GM23338 (cell line): Measurements from ENCODE around the gene ALB. TPM values are rescaled to one million over a fixed set of nuclear protein-coding genes. Genes with fewer than 3 reads are reported as not detected.

Experiments
- ATAC-seq: fragments of 200-7000 bp; cut with Tn5 transposase; 3 replicates; pipeline ENCODE4 v1.9.1; 2020
- DNase-seq: peaks from one replicate; pipeline ENCODE4 v3.0.0-alpha.2; 2015; ENCODE audit warnings: low spot score
- H2AFZ ChIP-seq: fragments of 200-600 bp; sonication (generic); 2 replicates; pipeline ENCODE4 v1.8.0; 2016; ENCODE audit warnings: antibody characterized with exemption, mild to moderate bottlenecking, moderate library complexity
- H3F3A ChIP-seq: fragments of 200-600 bp; sonication (generic); replicated peaks from 2 replicates; pipeline ENCODE4 v1.8.0; 2017; ENCODE audit warnings: antibody characterized with exemption, mixed run types, low read depth
- H3K27ac ChIP-seq: fragments of 200-600 bp; sonication (generic); 2 replicates; pipeline ENCODE4 v1.6.1; 2016; ENCODE audit warnings: low read depth
- H3K27me3 ChIP-seq: fragments of 200-600 bp; sonication (generic); 2 replicates; pipeline ENCODE4 v1.8.0; 2016; ENCODE audit warnings: mild to moderate bottlenecking, mixed run types, moderate library complexity; ENCODE audit not compliant: insufficient read depth
- H3K36me3 ChIP-seq: fragments of 200-600 bp; sonication (generic); 2 replicates; pipeline ENCODE4 v1.8.0; 2016; ENCODE audit warnings: mild to moderate bottlenecking; ENCODE audit not compliant: insufficient read depth
- H3K4me1 ChIP-seq: fragments of 200-600 bp; sonication (generic); 2 replicates; pipeline ENCODE4 v1.8.0; 2016; ENCODE audit warnings: mild to moderate bottlenecking, moderate library complexity; ENCODE audit not compliant: insufficient read depth
- H3K4me2 ChIP-seq: fragments of 200-600 bp; sonication (generic); 2 replicates; pipeline ENCODE4 v1.7.1; 2017; ENCODE audit warnings: mixed run types
- H3K4me3 ChIP-seq: fragments of 200-600 bp; sonication (generic); 2 replicates; pipeline ENCODE4 v1.6.1; 2016; ENCODE audit warnings: mixed run types
- H3K79me2 ChIP-seq: fragments of 200-600 bp; sonication (generic); replicated peaks from 2 replicates; pipeline ENCODE4 v1.8.0; 2017; ENCODE audit warnings: mild to moderate bottlenecking; ENCODE audit not compliant: insufficient read depth
- H3K9me2 ChIP-seq: fragments of 200-600 bp; sonication (generic); 2 replicates; pipeline ENCODE4 v1.8.0; 2017; ENCODE audit not compliant: insufficient read depth
- H4K20me1 ChIP-seq: fragments of 200-600 bp; sonication (generic); replicated peaks from 2 replicates; pipeline ENCODE4 v1.8.0; 2017; ENCODE audit warnings: mild to moderate bottlenecking; ENCODE audit not compliant: insufficient read depth
- H3K27ac Mint-ChIP-seq: 2 replicates; pipeline ENCODE4 v1.8.0; 2020; ENCODE audit warnings: inconsistent platforms, mild to moderate bottlenecking, moderate library complexity, mixed read lengths
- H3K27me3 Mint-ChIP-seq: 3 replicates; pipeline ENCODE4 v1.8.0; 2022; ENCODE audit warnings: low read depth, mild to moderate bottlenecking, moderate library complexity, mixed read lengths, inconsistent platforms; ENCODE audit not compliant: insufficient read depth, poor library complexity
- H3K36me3 Mint-ChIP-seq: 3 replicates; pipeline ENCODE4 v1.8.0; 2021; ENCODE audit warnings: low read depth, mild to moderate bottlenecking, inconsistent platforms, moderate library complexity, mixed read lengths
- H3K4me1 Mint-ChIP-seq: 3 replicates; pipeline ENCODE4 v1.8.0; 2020; ENCODE audit warnings: mild to moderate bottlenecking, inconsistent platforms, mixed read lengths
- H3K4me3 Mint-ChIP-seq: 3 replicates; pipeline ENCODE4 v1.8.0; 2021; ENCODE audit warnings: moderate library complexity, mild to moderate bottlenecking, inconsistent platforms, mixed read lengths
- H3K9me3 Mint-ChIP-seq: 3 replicates; pipeline ENCODE4 v1.8.0; 2020; ENCODE audit warnings: moderate library complexity, mild to moderate bottlenecking, inconsistent platforms, mixed read lengths
- CREB1 ChIP-seq: fragments of 250-450 bp; sonication (Bioruptor Pico); IDR thresholded peaks from 2 replicates; pipeline ENCODE4 v1.5.0; 2020; ENCODE audit warnings: low read depth, mild to moderate bottlenecking, moderate library complexity
- CTCF ChIP-seq, 2 experiments: fragments of 200-600 bp in 1 of 2; sonication (generic) in 1 of 2; conservative IDR thresholded peaks; 2 replicates each; pipeline versions ENCODE4 v1.5.1 to v1.6.1; 2016 to 2017; ENCODE audit warnings: antibody characterized with exemption in 2 of 2, low read depth in 2 of 2, mild to moderate bottlenecking in 2 of 2, moderate library complexity in 1 of 2
- ETS1 ChIP-seq: IDR thresholded peaks from 2 replicates; pipeline ENCODE4 v1.6.1; 2016; ENCODE audit warnings: antibody characterized with exemption
- EZH2 ChIP-seq: fragments of 200-600 bp; sonication (generic); IDR thresholded peaks from one replicate; pipeline ENCODE4 v1.8.0; 2017; ENCODE audit warnings: antibody characterized with exemption, mild to moderate bottlenecking, low read depth; ENCODE audit not compliant: unreplicated experiment
- JUNB ChIP-seq: IDR thresholded peaks from one replicate; pipeline ENCODE4 v1.6.1; 2016; ENCODE audit warnings: antibody characterized with exemption; ENCODE audit not compliant: unreplicated experiment
- NANOG ChIP-seq: IDR thresholded peaks from 2 replicates; pipeline ENCODE4 v1.6.1; 2016; ENCODE audit warnings: antibody characterized with exemption, borderline replicate concordance
- STAT1 ChIP-seq: IDR thresholded peaks from one replicate; pipeline ENCODE4 v1.6.1; 2016; ENCODE audit warnings: antibody characterized with exemption; ENCODE audit not compliant: unreplicated experiment
- ZNF331 ChIP-seq: fragments of 250-450 bp; sonication (Bioruptor Pico); IDR thresholded peaks from 2 replicates; pipeline ENCODE4 v1.5.0; 2020; ENCODE audit warnings: low read depth, mild to moderate bottlenecking, moderate library complexity
- ZNF462 ChIP-seq: fragments of 250-450 bp; sonication (Bioruptor Pico); IDR thresholded peaks from 2 replicates; pipeline ENCODE4 v1.5.0; 2020; ENCODE audit warnings: mild to moderate bottlenecking, moderate library complexity
- polyA plus RNA-seq: library from polyadenylated mRNA; unstranded; fragments of >200 nt; fragmentation: Nextera tagmentation; extraction: Ambion mirVana; gene quantifications from 2 replicates; pipeline ENCODE4 v1.2.1, GENCODE V29; 2016
- total RNA-seq: library from RNA; depleted of rRNA; stranded (reverse); fragments of >200 nt; shearing (Covaris generic); gene quantifications from 2 replicates; pipeline ENCODE4 v1.2.3, GENCODE V29; 2014

The ALB gene
- total and polyA plus RNA-seq, 2 experiments from 2014 or later: not detected

DNA sequence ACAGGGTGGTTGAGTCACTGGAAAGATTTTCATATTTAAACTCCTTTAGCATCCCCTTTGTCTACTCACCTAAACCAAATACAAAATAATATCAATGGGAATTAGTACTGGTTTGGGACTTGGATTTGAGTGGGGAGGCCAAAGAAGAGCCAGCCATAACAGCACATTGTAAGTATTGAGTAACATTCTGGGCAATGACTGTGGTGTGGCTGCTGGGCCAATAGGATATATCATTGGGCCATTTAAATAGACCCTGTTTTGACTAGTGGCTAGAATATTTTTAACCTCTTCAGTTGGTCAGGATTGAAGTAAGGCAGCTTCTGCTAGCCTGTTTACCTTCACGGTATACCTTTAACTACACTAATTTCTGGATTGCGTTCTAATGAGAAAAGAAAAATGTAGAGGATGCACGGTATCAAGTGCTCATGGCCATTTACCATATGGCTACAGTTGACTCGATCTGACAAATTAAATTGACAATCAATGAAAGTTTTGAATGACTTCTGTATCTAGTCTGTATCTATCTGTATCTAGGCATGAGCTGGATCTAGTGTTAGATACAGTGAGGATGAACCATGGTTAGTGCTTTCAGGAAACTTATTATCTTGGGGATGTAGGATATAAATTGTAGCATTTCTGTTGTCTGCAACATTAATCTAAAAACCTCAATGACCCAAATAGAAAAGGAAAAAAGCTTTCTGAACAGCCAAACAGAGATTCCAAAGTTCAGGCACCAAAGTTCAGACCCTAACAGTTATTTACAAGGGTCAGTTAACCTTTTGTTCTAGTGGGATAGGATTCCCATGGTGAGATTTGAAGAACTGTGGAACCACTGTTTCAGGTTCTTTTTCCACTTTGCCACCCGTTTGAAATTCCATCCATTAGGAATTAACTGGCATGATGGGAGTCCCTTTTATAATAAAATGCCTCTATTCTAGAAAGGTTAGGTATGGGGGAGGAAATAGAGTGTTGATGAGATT lies 6.8 kb upstream of the ALB start:
- Histone ChIP-seq H3K4me1 (0 out of 2 replicates have a peak, but pooled peaks cover 7% of the 10 kb centered on the region), H3F3A (no peaks in the 10 kb centered on the region), H3K4me2 (no peak overlapping the region), H3K36me3 (no peaks in the 10 kb centered on the region), H3K9me2 (no peaks in the 10 kb centered on the region), H3K79me2 (no peaks in the 10 kb centered on the region), H3K27ac (no peak overlapping the region), H4K20me1 (no peaks in the 10 kb centered on the region), H3K27me3 (no peaks in the 10 kb centered on the region), H2AFZ (peak overlapping the region; percentile 74), H3K4me3 (no peak overlapping the region)
- TF ChIP-seq ZNF462 (CRISPR knock-in tag) (no peak), EZH2 (no peak), ETS1 (no peak), ZNF331 (CRISPR knock-in tag) (no peak), CREB1 (no peak), STAT1 (no peak), CTCF (conservative IDR thresholded peaks at IDR 0.05; ENCODE audit: low read depth in 2 of 2) (no peak), JUNB (no peak), NANOG (no peak)
- no peak for DNase-seq
- Mint-ChIP-seq H3K4me3 (no peak overlapping the region), H3K4me1 (peaks cover 3% of the 10 kb centered on the region; the same call in 2 of the 3 replicates), H3K9me3 (no peaks in the 10 kb centered on the region), H3K36me3 (no peaks in the 10 kb centered on the region), H3K27ac (no peak overlapping the region), H3K27me3 (no peaks in the 10 kb centered on the region)
- ATAC-seq: no peak
